CMK (cell line): Measurements from ENCODE around the gene KCNQ2.

Source experiments
- DNase-seq: peaks from one replicate; pipeline ENCODE4 v3.0.0-alpha.2; 2010; ENCODE audit warnings: low read depth

The KCNQ2 gene

DNA sequence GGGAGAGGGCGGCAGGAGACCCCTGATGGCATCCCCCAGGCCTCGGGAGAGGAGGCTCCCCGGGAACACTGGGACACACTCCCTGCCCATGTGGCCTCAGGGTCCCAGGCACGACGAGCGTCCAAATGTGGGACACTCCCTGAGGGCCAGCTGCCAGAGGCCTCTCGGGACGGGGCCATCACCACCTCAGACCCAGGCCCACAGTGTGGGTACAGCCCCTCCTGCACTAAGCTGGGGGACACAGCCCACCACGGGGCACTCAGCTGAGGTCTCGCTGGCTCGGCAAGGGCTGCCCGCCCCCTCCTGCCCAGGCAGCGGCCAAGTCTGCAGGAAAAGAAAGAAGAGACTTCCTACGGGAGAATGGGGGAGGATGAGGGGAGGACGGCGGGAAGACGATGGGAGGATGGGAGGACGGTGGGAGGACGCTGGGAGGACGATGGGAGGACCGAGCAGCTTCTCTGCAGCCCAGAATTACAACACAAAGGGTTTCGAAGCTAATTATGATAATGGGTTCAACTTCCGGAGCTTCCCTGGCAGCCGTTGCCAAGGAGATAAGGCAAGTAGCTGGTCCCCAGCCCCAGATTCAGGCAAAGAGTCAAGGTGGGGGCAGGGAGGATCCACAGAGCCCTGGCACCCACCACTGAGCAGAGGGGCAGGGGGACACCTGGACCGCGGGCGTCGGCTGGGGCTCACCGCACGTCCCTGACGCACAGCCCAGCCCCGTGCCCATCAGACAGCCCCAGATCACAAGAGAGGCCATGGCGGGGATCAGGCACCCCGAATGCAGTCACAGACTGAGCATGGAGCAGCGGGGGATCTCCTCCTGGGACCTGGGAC, 17.5 kb downstream of the KCNQ2 start:
- DNase-seq, result no peak

- peak; percentile 63 for DNase-seq
Observed at GRCh38 chr20:63452821-63453523, 19.5 kb downstream of the KCNQ2 start.

DNA sequence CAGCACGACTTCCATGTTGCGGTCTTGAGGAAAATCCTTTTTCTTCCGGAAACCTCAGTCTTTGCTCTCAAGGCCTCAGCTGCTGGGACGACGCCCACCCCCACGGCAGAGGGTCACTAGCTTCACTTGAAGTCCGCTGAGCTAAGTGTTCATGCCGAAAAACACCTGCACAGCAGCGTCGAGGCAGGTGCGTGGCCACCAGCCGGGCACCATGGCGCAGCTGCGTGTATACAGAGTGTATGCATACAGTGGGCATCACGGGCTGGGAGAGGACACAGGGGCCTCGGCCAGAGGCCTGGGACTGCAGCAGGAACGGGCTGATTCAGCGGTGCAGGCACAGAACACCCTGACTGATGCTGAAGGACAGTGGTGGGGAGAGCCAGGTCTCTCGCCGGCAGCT, 20.1 kb downstream of the KCNQ2 start:
- DNase-seq, result no peak

- DNase-seq, result no peak
Observed at GRCh38 chr20:63451821-63452220, 20.6 kb downstream of the KCNQ2 start.

GRCh38 chr20:63449796-63450730, 22.4 kb downstream of the KCNQ2 start:
- DNase-seq, result no peak

GRCh38 chr20:63449025-63449424, 23.4 kb downstream of the KCNQ2 start:
- DNase-seq, result no peak

DNA sequence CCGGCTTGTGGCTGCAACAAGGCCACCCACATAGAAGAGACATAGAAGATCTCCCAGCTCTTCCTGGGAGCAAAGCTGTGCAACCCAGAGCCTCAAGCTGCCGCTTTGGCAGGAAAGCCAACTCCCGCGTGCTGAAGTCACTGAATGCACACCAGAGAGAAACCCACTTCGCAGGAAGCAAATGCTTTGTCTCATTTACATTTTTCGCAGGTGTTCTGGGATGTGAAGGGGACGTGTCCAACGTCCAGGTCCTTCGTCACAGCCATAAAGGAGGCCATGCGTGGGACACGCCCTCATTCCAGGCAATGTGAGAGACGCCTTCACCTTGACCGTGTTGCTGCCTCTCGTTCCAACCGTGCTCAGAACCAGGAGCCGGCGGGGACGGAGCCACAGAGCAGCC, 24.4 kb downstream of the KCNQ2 start:
- no peak for DNase-seq

DNA sequence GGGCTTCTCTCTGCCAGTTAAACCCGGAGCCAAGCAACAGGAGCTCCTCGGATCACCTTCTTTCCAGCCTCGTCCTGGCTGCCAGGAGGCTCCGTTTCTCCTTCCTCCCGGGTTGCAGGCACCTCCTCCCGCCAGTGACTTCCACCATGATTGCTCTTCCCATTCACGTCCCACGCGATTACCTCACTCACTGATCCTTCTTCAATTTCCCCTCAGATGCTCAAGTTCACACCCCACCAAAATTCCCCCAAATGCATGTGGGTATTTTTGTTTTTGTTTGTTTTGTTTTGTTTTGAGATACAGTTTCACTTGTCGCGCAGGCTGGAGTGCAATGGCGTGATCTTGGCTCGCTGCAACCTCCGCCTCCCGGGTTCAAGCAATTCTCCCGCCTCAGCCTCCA, 25.1 kb downstream of the KCNQ2 start:
- no peak for DNase-seq

DNA sequence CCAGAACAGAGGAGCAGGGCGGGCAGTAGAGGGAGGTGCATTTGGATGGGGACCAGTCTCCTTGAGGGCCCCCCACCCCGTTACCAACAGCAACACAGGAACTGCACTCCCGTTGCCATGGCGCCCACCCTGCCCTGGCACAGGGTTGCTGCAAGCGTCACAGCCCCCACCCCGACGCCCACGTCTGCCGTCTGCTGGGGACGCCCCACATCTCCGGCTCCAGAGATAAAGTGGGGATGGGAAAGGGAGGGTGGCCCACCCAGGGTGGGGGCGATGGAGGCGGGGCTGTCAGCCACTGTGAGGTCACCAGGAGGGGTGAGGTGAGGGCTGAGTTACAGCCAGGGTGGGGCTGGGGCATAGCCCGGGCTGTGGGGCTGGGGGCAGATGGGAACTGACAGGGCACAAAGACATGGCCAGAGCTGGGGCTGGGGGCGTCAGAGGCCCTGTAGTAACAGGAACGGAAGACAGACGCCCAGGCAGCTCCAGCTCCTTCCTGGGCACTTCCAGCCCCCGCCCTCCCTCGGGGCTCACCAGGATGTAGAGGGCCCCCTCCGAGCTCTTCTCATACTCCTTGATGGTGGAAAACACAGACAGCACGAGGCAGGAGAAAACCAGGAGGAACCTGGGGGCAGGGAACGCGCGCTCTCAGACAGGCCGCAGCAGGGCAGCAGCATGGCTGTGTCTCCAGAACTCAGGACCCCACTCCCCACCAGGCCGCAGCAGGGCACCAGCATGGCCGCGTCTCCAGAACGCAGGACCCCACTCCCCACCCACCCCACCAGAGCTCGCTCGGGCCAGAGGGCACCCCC, 26.0 kb downstream of the KCNQ2 start:
- no peak for DNase-seq

DNA sequence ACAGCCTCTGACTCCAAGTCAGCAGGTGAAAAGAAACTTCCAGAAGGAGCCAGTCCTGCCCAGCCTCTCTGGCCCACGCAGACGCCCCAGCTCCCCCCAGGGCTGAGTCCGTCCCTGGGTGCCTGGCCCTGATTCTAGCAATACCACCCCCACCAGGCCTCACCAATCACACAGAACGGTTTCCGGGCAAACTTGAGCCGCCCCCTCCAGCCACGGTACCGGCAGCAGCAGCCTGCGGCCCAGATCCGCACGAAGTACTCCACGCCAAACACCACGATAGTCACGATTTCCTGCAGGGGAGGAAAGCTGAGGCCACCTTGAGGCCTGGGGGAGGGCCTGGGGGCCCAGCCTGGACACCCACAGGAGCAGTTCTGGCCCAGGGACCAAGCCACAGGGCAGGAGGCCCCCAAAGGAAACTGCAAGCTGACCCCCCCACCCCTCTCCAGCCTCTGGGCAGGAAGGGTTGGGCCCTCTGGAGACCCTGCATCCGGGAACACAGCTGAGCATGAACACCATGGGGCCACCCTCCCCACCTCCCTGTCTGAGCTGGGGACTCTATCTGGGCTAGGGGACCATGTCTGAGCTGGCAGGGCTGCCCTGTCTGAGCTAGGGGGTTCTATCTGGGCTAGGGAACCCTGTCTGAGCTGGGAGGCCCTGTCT, 27.2 kb downstream of the KCNQ2 start:
- DNase-seq, result no peak

DNA sequence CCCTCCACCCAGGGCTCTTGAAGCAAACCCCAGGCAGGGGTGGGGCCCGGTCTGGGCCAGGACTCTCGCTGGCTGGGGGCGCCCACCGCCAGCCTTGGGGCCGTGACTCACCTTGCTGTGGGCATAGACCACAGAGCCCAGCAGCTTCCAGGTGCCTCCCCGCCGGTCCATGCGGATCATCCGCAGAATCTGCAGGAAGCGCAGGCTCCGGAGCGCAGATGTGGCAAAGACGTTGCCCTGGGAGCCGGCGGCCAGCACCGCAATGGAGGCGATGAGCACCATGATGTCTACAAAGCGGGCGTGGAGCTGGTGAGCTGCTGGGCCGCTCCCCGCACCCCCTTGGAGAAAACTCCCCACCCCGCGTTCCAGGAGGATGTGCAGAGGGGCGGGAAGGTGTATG, 27.9 kb downstream of the KCNQ2 start:
- DNase-seq, result no peak

GRCh38 chr20:63443606-63444395, 28.7 kb downstream of the KCNQ2 start:
- DNase-seq, result no peak

- DNase-seq, result peak; percentile 95
Observed at GRCh38 chr20:63442100-63442493, 30.4 kb downstream of the KCNQ2 start.

GRCh38 chr20:63441136-63442099, 31.0 kb downstream of the KCNQ2 start:
- DNase-seq, result peak; percentile 76

- no peak for DNase-seq
Observed at GRCh38 chr20:63440366-63440955, 32.0 kb downstream of the KCNQ2 start.

GRCh38 chr20:63439866-63440265, 32.6 kb downstream of the KCNQ2 start:
- DNase-seq, result no peak

DNA sequence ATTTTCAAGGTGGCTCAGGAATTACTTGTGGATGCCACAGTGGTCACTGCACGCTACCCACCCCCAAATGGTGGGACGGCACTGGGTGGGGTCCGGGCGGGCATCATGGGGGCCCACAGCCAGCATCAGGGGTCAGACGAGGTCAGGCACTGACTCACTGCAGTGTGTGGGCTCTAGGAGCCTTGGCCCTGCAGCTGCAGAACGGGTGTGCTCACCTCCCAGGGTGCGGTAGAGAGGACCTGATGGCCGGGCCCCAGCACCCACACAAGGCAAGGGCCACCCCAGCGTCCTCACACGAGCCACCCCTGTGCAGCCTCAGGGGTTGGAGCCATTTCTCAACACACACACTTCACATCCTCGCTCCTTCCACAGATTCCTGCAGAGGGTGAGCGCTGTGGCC, 34.3 kb downstream of the KCNQ2 start:
- no peak for DNase-seq

- DNase-seq, result no peak
Observed at GRCh38 chr20:63435552-63435951, 36.9 kb downstream of the KCNQ2 start.
